AG04450 (cell line): ENCODE data around the gene NELFB. TPM values are rescaled to one million over a fixed set of nuclear protein-coding genes. Genes with fewer than 3 reads are reported as not detected.
"Not testable (repeated sequence)": the region's sequence is repeated elsewhere in the genome, so short reads cannot be mapped to it uniquely, and the experiment has no call there.

Source experiments
- CTCF ChIA-PET: fragments of 300-600, 350-600 bp; formaldehyde crosslinking; extraction: SDS; loops from one replicate; lab custom pipeline; 2022; ENCODE audit warnings: antibody characterized with exemption, inconsistent platforms; lab: Charles Lee
- POLR2A ChIA-PET: fragments of 350-600 bp; formaldehyde crosslinking; extraction: SDS; loops from one replicate; lab custom pipeline; 2021; ENCODE audit warnings: antibody characterized with exemption, inconsistent platforms; lab: Yijun Ruan, JAX
- DNase-seq: peaks from one replicate; pipeline ENCODE4 v3.0.0-alpha.2; 2011; ENCODE audit warnings: low read depth, low spot score
- H3K27ac ChIP-seq: one replicate; pipeline ENCODE4 v1.5.1; 2012; ENCODE audit warnings: low read depth, low read length, control low read depth
- H3K27me3 ChIP-seq: one replicate; pipeline ENCODE4 v1.6.0; 2012; ENCODE audit warnings: low read length; ENCODE audit not compliant: control insufficient read depth, insufficient read depth
- H3K4me3 ChIP-seq: 2 replicates; pipeline ENCODE4 v1.5.1; 2011; ENCODE audit warnings: mild to moderate bottlenecking, low read depth, low read length, control low read depth
- H3K9me3 ChIP-seq: 2 replicates; pipeline ENCODE4 v1.5.1; 2012; ENCODE audit warnings: low read length; ENCODE audit not compliant: control insufficient read depth, insufficient read depth
- polyA plus RNA-seq: library from polyadenylated mRNA; depleted of rRNA; stranded (reverse); fragments of >200 nt; gene quantifications from 2 replicates; pipeline ENCODE4 v1.2.3, GENCODE V29; 2011
- TF ChIP-seq, protein P1 (sequence below): IDR thresholded peaks from 2 replicates; pipeline ENCODE4 v1.5.1; 2011; ENCODE audit warnings: low read depth, low read length, control low read depth, inconsistent platforms

NELFB gene
- polyA plus RNA-seq, 1 experiment = 27.1 TPM

DNA sequence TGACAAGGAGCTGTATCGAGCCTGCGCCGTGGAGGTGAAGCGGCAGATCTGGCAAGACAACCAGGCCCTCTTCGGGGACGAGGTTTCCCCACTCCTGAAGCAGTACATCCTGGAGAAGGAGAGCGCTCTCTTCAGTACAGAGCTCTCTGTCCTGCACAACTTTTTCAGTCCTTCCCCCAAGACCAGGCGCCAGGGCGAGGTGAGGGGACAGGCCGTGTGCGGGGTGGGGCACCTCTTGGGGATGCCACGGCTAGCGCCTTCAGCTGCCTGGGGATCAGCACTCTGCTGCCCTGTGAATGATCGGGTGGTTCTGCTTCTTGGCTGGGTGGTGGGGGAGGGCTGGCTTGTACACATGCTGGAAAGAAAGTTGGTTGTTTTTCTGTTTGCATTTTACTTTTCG, 1.7 kb downstream of the NELFB start:
- Histone ChIP-seq H3K27ac (no peak overlapping the region), H3K4me3 (peak overlapping the region; percentile 96), H3K9me3 (no peaks in the 10 kb centered on the region; the same call in 1 of the 2 replicates), H3K27me3 (no peaks in the 10 kb centered on the region)
- TF ChIP-seq, protein P1, sequence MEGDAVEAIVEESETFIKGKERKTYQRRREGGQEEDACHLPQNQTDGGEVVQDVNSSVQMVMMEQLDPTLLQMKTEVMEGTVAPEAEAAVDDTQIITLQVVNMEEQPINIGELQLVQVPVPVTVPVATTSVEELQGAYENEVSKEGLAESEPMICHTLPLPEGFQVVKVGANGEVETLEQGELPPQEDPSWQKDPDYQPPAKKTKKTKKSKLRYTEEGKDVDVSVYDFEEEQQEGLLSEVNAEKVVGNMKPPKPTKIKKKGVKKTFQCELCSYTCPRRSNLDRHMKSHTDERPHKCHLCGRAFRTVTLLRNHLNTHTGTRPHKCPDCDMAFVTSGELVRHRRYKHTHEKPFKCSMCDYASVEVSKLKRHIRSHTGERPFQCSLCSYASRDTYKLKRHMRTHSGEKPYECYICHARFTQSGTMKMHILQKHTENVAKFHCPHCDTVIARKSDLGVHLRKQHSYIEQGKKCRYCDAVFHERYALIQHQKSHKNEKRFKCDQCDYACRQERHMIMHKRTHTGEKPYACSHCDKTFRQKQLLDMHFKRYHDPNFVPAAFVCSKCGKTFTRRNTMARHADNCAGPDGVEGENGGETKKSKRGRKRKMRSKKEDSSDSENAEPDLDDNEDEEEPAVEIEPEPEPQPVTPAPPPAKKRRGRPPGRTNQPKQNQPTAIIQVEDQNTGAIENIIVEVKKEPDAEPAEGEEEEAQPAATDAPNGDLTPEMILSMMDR = no peak
- POLR2A ChIA-PET = interaction anchor here (0.8 to 8.8 kb wide), 3 partner anchors 9 to 166 kb away, joined by 3 to 146 read pairs (median 3); partner anchors contain the start of genes EXD3, NOXA1 and TUBB4B
- CTCF ChIA-PET = interaction anchor here (1.3 to 1.7 kb wide), 2 partner anchors 20 to 166 kb away, joined by 3 to 7 read pairs; partner anchors contain the start of gene EXD3
- no peak for DNase-seq

DNA sequence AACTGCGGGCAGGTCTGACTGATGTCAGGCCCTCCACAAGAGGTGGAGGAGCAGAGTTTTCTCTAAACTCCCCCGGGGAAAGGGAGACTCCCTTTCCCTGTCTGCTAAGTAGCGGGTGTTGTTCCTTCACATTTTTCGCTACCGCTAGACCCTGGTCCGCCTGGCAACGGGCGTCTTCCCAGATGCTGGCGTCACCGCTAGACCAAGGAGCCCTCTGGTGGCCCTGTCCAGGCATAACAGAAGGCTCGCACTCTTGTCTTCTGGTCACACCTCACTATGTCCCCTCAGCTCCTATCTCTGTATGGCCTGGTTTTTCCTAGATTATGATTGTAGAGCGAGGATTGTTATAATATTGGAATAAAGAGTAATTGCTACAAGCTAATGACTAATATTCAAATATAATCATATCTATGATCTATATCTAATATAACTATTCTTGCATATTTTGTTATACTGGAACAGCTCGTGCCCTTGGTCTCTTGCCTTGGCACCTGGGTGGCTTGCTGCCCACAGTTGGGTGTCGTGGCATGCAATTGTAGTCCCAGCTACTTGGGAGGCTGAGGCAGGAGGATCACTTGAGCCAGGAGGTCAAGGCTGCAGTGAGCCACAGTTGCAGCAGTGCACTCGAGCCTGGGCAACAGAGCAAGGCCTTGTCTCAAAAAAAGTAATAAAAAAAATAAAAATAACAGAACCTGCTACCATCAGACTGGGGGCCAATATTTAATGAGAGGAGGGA, 7.2 kb downstream of the NELFB start:
- POLR2A ChIA-PET = interaction anchor here (2.4 kb wide), 1 partner anchor 22 kb away, joined by 14 read pairs; the partner anchor contains the start of gene TUBB4B

DNA sequence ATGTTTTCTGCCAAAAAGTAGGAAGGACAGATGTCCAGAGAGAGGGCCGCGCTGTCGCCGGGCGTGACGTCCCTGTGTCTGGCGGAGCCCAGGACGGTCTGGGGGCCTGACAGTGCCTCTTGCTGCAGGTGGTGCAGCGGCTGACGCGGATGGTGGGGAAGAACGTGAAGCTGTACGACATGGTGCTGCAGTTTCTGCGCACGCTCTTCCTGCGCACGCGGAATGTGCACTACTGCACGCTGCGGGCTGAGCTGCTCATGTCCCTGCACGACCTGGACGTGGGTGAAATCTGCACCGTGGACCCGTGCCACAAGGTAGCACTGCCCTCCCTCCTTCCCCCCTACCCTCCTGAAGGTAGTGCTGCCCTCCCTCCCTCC, 7.8 kb downstream of the NELFB start:
- no peaks in the 10 kb centered on the region; the same call in 1 of the 2 replicates for H3K9me3 ChIP-seq
- TF ChIP-seq, protein P1 = no peak
- no peaks in the 10 kb centered on the region for H3K27me3 ChIP-seq
- H3K4me3 ChIP-seq = no peak overlapping the region
- no peak for DNase-seq
- H3K27ac ChIP-seq = no peak overlapping the region
- ChIA-PET POLR2A (no interaction called here), CTCF (no interaction called here)

More for the DNA sequence above, 7.2 kb downstream of the NELFB start:
- TF ChIP-seq, protein P1 = peak; percentile 42; the same call in 1 of the 2 replicates
- not testable (repeated sequence) for H3K9me3 ChIP-seq, H3K4me3 ChIP-seq, H3K27me3 ChIP-seq, DNase-seq, H3K27ac ChIP-seq
- CTCF ChIA-PET = interaction anchor here (1.0 kb wide), 1 partner anchor 26 kb away, joined by 3 read pairs; no protein-coding TSS in a partner anchor

DNA sequence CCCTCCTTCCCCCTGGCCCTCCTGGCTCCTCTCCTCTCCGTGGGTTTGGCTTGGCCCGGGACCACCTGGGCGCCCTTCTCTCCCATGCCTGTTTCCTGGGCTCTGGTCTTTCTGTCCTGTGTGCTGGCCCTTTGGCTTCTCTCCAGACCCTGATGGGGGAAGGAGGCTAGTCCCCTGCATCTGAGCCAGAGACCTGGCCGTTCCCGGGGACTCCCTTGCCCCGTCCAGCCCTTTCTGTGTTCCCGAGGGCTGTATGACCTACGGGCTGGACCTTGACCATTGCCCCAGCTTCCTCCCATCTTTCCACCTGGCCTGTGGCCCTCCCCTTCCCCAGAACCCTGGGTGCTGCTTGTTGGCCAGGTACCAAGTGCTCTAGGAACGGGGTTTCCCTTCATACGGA, 8.4 kb downstream of the NELFB start:
- ChIA-PET CTCF (no interaction called here), POLR2A (no interaction called here)
- DNase-seq = no peak
- Histone ChIP-seq H3K4me3 (no peak overlapping the region), H3K27me3 (no peaks in the 10 kb centered on the region), H3K27ac (no peak overlapping the region), H3K9me3 (no peaks in the 10 kb centered on the region; the same call in 1 of the 2 replicates)
- TF ChIP-seq, protein P1 = no peak

DNA sequence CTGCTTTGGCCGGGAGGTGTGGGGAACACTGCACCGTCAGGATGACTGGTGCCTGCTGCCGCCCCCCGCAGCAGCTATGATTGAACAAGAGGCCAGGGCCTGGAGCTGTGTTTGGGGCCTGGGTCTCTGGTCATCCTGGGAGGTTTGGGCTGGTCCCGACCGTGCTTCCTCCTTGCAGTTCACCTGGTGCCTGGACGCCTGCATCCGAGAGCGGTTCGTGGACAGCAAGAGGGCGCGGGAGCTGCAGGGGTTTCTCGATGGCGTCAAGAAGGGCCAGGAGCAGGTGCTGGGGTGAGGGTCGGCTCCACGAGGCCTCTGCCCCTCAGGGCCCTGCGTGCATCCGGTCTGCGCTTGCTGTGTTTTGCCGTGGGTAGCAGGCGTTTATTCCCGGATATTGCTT, 8.9 kb downstream of the NELFB start:
- Histone ChIP-seq H3K4me3 (no peak overlapping the region), H3K27ac (no peak overlapping the region), H3K27me3 (no peaks in the 10 kb centered on the region), H3K9me3 (no peaks in the 10 kb centered on the region; the same call in 1 of the 2 replicates)
- TF ChIP-seq, protein P1 = no peak
- ChIA-PET CTCF (interaction anchor here (0.6 kb wide), 1 partner anchor 41 kb away, joined by 12 read pairs; no protein-coding TSS in a partner anchor), POLR2A (no interaction called here)
- DNase-seq = no peak
